H1 (cell line): ENCODE results near the gene LMX1A. TPM values are rescaled to one million over a fixed set of nuclear protein-coding genes. Genes with fewer than 3 reads are reported as not detected.

ENCODE experiments used
- CTCF ChIA-PET: fragments of 300-600 bp; sonication (Branson Sonifier 250); formaldehyde crosslinking; loops from one replicate; lab custom pipeline; 2021; ENCODE audit not compliant: partially characterized antibody; lab: Charles Lee
- POLR2A ChIA-PET: fragments of 300-600 bp; sonication (Branson Sonifier 250); formaldehyde crosslinking; loops from one replicate; lab custom pipeline; 2021; ENCODE audit warnings: inconsistent platforms; ENCODE audit not compliant: partially characterized antibody; lab: Charles Lee
- DNase-seq, 2 experiments: peaks; one replicate each; pipeline versions ENCODE4 v3.0.0 to v3.0.0-alpha.2; 2010 to 2022; ENCODE audit warnings: low spot score in 2 of 2, low read depth in 1 of 2, mixed read lengths in 1 of 2
- FAIRE-seq: peaks from 2 replicates; lab custom pipeline; 2011; peaks lifted over from hg19 to GRCh38; lab: Jason Lieb, UNC
- H2AFZ ChIP-seq: 2 replicates; pipeline ENCODE4 v1.8.1; 2012; ENCODE audit warnings: low read length, inconsistent platforms
- H2AK5ac ChIP-seq: 2 replicates; pipeline ENCODE4 v1.6.1; 2013; ENCODE audit warnings: low read depth, low read length
- H2BK120ac ChIP-seq: replicated peaks from 2 replicates; pipeline ENCODE3; 2013; ENCODE audit warnings: low read depth, low read length, inconsistent platforms
- H2BK12ac ChIP-seq: 2 replicates; pipeline ENCODE4 v1.6.1; 2013; ENCODE audit warnings: low read depth, low read length
- H2BK15ac ChIP-seq: 2 replicates; pipeline ENCODE4 v1.6.1; 2013; ENCODE audit warnings: low read length
- H2BK20ac ChIP-seq: 2 replicates; pipeline ENCODE4 v1.6.1; 2013; ENCODE audit warnings: low read length
- H2BK5ac ChIP-seq: 2 replicates; pipeline ENCODE4 v1.6.1; 2013; ENCODE audit warnings: low read depth, low read length
- H3K14ac ChIP-seq: 2 replicates; pipeline ENCODE4 v1.6.1; 2013; ENCODE audit warnings: inconsistent platforms; ENCODE audit not compliant: insufficient read length
- H3K18ac ChIP-seq: 2 replicates; pipeline ENCODE4 v1.6.1; 2013; ENCODE audit warnings: low read length; ENCODE audit errors: extremely low read depth
- H3K23ac ChIP-seq: 2 replicates; pipeline ENCODE4 v1.6.1; 2013; ENCODE audit warnings: inconsistent platforms; ENCODE audit not compliant: insufficient read length
- H3K23me2 ChIP-seq: 2 replicates; pipeline ENCODE4 v1.6.1; 2013; ENCODE audit warnings: low read depth, low read length
- H3K27ac ChIP-seq: 2 replicates; pipeline ENCODE4 v1.6.1; 2011; ENCODE audit warnings: low read depth, low read length, inconsistent platforms
- H3K27me3 ChIP-seq, 4 experiments: replicated peaks in 1 of 4; 1 replicate in 1 of 4; 2 replicates in 3 of 4; pipeline versions ENCODE4 v1.6.1 to v1.8.1; 2011 to 2013; ENCODE audit warnings: low read length in 3 of 4, mild to moderate bottlenecking in 3 of 4, inconsistent platforms in 2 of 4, mixed read lengths in 2 of 4, moderate library complexity in 1 of 4; ENCODE audit not compliant: control insufficient read depth in 3 of 4, insufficient read depth in 3 of 4; ENCODE audit errors: extremely low read depth in 1 of 4
- H3K36me3 ChIP-seq, 4 experiments: 2 replicates each; pipeline versions ENCODE4 v1.6.1 to v1.8.1; 2011 to 2013; ENCODE audit warnings: mild to moderate bottlenecking in 4 of 4, low read length in 3 of 4, moderate library complexity in 2 of 4, control low read depth in 1 of 4, inconsistent platforms in 1 of 4; ENCODE audit not compliant: insufficient read depth in 4 of 4, control insufficient read depth in 2 of 4
- H3K4ac ChIP-seq: replicated peaks from 2 replicates; pipeline ENCODE3; 2013; ENCODE audit warnings: low read length, low read depth, mixed read lengths, inconsistent platforms; ENCODE audit not compliant: insufficient read length
- H3K4me1 ChIP-seq, 4 experiments: replicated peaks in 1 of 4; 1 replicate in 1 of 4; 2 replicates in 3 of 4; pipeline versions ENCODE4 v1.6.1 to v1.8.1; 2011 to 2013; ENCODE audit warnings: low read length in 3 of 4, inconsistent platforms in 2 of 4, mixed read lengths in 1 of 4; ENCODE audit not compliant: insufficient read depth in 4 of 4, control insufficient read depth in 3 of 4
- H3K4me2 ChIP-seq, 2 experiments: 2 replicates each; pipeline versions ENCODE4 v1.6.1 to v1.8.1; 2011 to 2013; ENCODE audit warnings: low read depth in 2 of 2, low read length in 2 of 2, control low read depth in 1 of 2, inconsistent platforms in 1 of 2, mild to moderate bottlenecking in 1 of 2; ENCODE audit not compliant: insufficient read depth in 1 of 2
- H3K4me3 ChIP-seq, 4 experiments: fragments of 200-600, 300-600 bp in 1 of 4; sonication (generic), shearing (Covaris generic), sonication (Bioruptor Twin) in 1 of 4; 2 replicates each; pipeline versions ENCODE4 v1.5.1 to v1.8.1; 2011 to 2016; ENCODE audit warnings: low read length in 4 of 4, low read depth in 3 of 4, control low read depth in 2 of 4, inconsistent platforms in 2 of 4, mild to moderate bottlenecking in 2 of 4, mixed read lengths in 1 of 4, moderate library complexity in 1 of 4; ENCODE audit not compliant: insufficient read depth in 2 of 4; ENCODE audit errors: extremely low read depth in 1 of 4
- H3K56ac ChIP-seq: replicated peaks from 2 replicates; pipeline ENCODE3; 2013; ENCODE audit warnings: low read depth, mild to moderate bottlenecking, mixed read lengths, low read length, inconsistent platforms; ENCODE audit not compliant: insufficient read length
- H3K79me1 ChIP-seq: 2 replicates; pipeline ENCODE4 v1.6.1; 2013; ENCODE audit warnings: low read depth, low read length, control low read depth
- H3K79me2 ChIP-seq, 2 experiments: 2 replicates each; pipeline versions ENCODE4 v1.6.1 to v1.8.1; 2012 to 2013; ENCODE audit warnings: low read length in 2 of 2, mild to moderate bottlenecking in 2 of 2, inconsistent platforms in 1 of 2; ENCODE audit not compliant: insufficient read depth in 2 of 2, control insufficient read depth in 1 of 2
- H3K9ac ChIP-seq, 4 experiments: replicated peaks in 1 of 4; 1 replicate in 1 of 4; 2 replicates in 3 of 4; pipeline versions ENCODE4 v1.6.1 to v1.8.1; 2011 to 2013; ENCODE audit warnings: low read depth in 3 of 4, low read length in 3 of 4, control low read depth in 2 of 4, mild to moderate bottlenecking in 2 of 4, moderate library complexity in 2 of 4, inconsistent platforms in 1 of 4; ENCODE audit errors: extremely low read depth in 1 of 4
- H3K9me3 ChIP-seq, 2 experiments: 2 replicates each; pipeline versions ENCODE4 v1.6.1 to v1.8.1; 2012 to 2013; ENCODE audit warnings: mild to moderate bottlenecking in 2 of 2, moderate library complexity in 2 of 2, control low read depth in 1 of 2, inconsistent platforms in 1 of 2, low read depth in 1 of 2, low read length in 1 of 2, mixed read lengths in 1 of 2; ENCODE audit not compliant: insufficient read depth in 2 of 2
- H4K20me1 ChIP-seq, 2 experiments: replicated peaks in 1 of 2; 2 replicates each; pipeline versions ENCODE3 to v1.8.1; 2011 to 2013; ENCODE audit warnings: inconsistent platforms in 2 of 2, low read length in 2 of 2, mild to moderate bottlenecking in 1 of 2; ENCODE audit not compliant: insufficient read depth in 2 of 2, control insufficient read depth in 1 of 2
- H4K5ac ChIP-seq: 2 replicates; pipeline ENCODE4 v1.6.1; 2013; ENCODE audit warnings: low read length, low read depth, mixed read lengths, inconsistent platforms; ENCODE audit not compliant: insufficient read length
- H4K8ac ChIP-seq: 2 replicates; pipeline ENCODE4 v1.8.0; 2013; ENCODE audit warnings: mild to moderate bottlenecking, moderate library complexity, low read length, inconsistent platforms; ENCODE audit not compliant: insufficient read depth; ENCODE audit errors: extremely low read depth
- H4K91ac ChIP-seq: replicated peaks from 2 replicates; pipeline ENCODE3; 2013; ENCODE audit warnings: low read length, mixed read lengths, inconsistent platforms; ENCODE audit not compliant: insufficient read length
- NANOG ChIP-seq: IDR thresholded peaks from 2 replicates; pipeline ENCODE4 v1.6.1; 2011; ENCODE audit warnings: low read length, low read depth, mild to moderate bottlenecking, inconsistent platforms; ENCODE audit not compliant: insufficient read depth, poor library complexity, severe bottlenecking
- TEAD4 ChIP-seq: IDR thresholded peaks from 2 replicates; pipeline ENCODE4 v1.6.1; 2012; ENCODE audit warnings: low read depth, low read length, inconsistent platforms, mixed read lengths
- WGBS, 2 experiments: shearing (Covaris generic) in 1 of 2; methylation state at CpG; one replicate each; pipeline versions ENCODE4 v1.1.6 to v1.1.7; 2013 to 2015; ENCODE audit warnings: low lambda C conversion rate in 2 of 2, mixed read lengths in 2 of 2, inconsistent platforms in 1 of 2, low coverage in 1 of 2, missing lambda C conversion rate in 1 of 2; ENCODE audit not compliant: insufficient replicate concordance in 2 of 2, insufficient coverage in 1 of 2, insufficient read length in 1 of 2; ENCODE audit errors: extremely low coverage in 1 of 2, missing lambda C conversion rate in 1 of 2; 5-methylcytosine and 5-hydroxymethylcytosine counted together
- polyA plus RNA-seq, 7 experiments: library from polyadenylated mRNA; depleted of rRNA in 3 of 7; stranded (reverse) in 5 of 7; unstranded in 2 of 7; fragments of >200 nt in 5 of 7; fragments of 200-250 nt in 2 of 7; gene quantifications; 1 replicate in 5 of 7; 2 replicates in 1 of 7; 4 replicates in 1 of 7; pipeline versions ENCODE4 v1.2.1 to v1.2.3, GENCODE V29; 2011 to 2013; ENCODE audit warnings: missing spikeins in 2 of 7, mixed read lengths in 2 of 7
- total RNA-seq: library from RNA; stranded (reverse); fragmentation: NEBNext Ultra II Directional; extraction: Animal tissue kit (Norgen Biotek cat#: 25700); gene quantifications from 2 replicates; pipeline ENCODE4 v1.2.1, GENCODE V29; 2021

Gene LMX1A
- total and polyA plus RNA-seq, 2 of the 8 experiments (the other 6 are each of a cell fraction or from before 2014, with no cell fraction given) = not detected

DNA sequence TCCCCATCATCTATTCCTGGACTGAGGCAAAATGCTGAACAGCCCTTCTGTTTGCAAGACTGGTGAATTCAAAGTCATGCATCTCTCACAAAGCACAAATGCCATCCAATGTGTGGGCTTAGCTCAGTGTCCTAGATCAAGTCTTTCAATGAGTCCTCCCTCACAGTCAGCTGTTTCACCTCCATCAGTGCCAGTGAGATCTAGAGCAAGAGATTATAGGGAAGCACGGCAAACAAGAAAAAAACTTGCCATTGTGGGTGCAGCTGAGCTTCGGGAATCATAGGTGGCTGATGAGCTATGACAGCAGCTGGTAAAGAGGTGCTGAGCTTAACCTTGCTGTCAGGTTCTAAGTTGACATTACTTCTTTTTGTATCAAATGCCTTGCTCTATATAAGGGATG is 130.2 kb downstream of the LMX1A start:
- Histone ChIP-seq H2BK20ac (no peak overlapping the region), H4K8ac (no peak overlapping the region), H2BK12ac (no peak overlapping the region), H3K27me3 (no peaks in the 10 kb centered on the region), H3K4me3 (no peak overlapping the region), H2BK15ac (no peak overlapping the region), H3K4me2 (no peak overlapping the region), H3K36me3 (no peaks in the 10 kb centered on the region; a peak in 1 of 8 replicates), H2BK5ac (no peak overlapping the region), H3K79me2 (no peaks in the 10 kb centered on the region), H3K23ac (no peak overlapping the region), H3K9ac (no peak overlapping the region), H2AK5ac (no peak overlapping the region), H3K79me1 (no peaks in the 10 kb centered on the region), H3K18ac (no peak overlapping the region), H4K91ac (no peak overlapping the region), H2AFZ (no peak overlapping the region), H3K27ac (no peak overlapping the region), H3K9me3 (no peaks in the 10 kb centered on the region), H4K5ac (no peak overlapping the region), H3K14ac (no peak overlapping the region), H2BK120ac (no peak overlapping the region), H3K4me1 (peaks cover 2 to 5% (median 4%) of the 10 kb centered on the region in 4 experiments; a peak in 5 of 7 replicates), H3K56ac (no peak overlapping the region), H4K20me1 (no peaks in the 10 kb centered on the region), H3K23me2 (peaks cover 2% of the 10 kb centered on the region; the same call in 1 of the 2 replicates), H3K4ac (no peak overlapping the region)
- ChIA-PET CTCF (interaction anchor here (1.2 to 1.6 kb wide), 2 partner anchors 18 to 97 kb away, joined by 3 to 4 read pairs; no protein-coding TSS in a partner anchor), POLR2A (no interaction called here)
- WGBS, 2 experiments = 94% methylated on average over 2 of the region's 2 CpGs; no CpG with 5 or more reads in 1 of the 2 experiments
- FAIRE-seq (no peak), DNase-seq (no peak)
- TF ChIP-seq NANOG (no peak), TEAD4 (no peak)
